SK-N-SH (cell line): ENCODE measurements around the gene ATP2B1. TPM values are rescaled to one million over a fixed set of nuclear protein-coding genes. Genes with fewer than 3 reads are reported as not detected.

Experiments used
- CTCF ChIA-PET: fragments of 300-600, 350-600 bp; formaldehyde crosslinking; extraction: SDS; loops from one replicate; lab custom pipeline; 2021; lab: Yijun Ruan, JAX
- POLR2A ChIA-PET: fragments of 350-600 bp; sonication (Branson Sonifier 250); formaldehyde crosslinking; extraction: SDS; loops from one replicate; lab custom pipeline; 2020; ENCODE audit warnings: antibody characterized with exemption, inconsistent platforms; lab: Yijun Ruan, JAX
- DNase-seq: peaks from one replicate; pipeline ENCODE4 v3.0.0; 2012
- H2AFZ ChIP-seq: fragments of 200-600 bp; sonication (generic); 2 replicates; pipeline ENCODE4 v1.8.1; 2016; ENCODE audit warnings: antibody characterized with exemption, mild to moderate bottlenecking, low read depth
- H3F3A ChIP-seq: fragments of 200-600 bp; sonication (generic); replicated peaks from 2 replicates; pipeline ENCODE3; 2016; ENCODE audit warnings: antibody characterized with exemption, mild to moderate bottlenecking; ENCODE audit not compliant: insufficient read depth
- H3K27ac ChIP-seq, 2 experiments: fragments of 200-500 bp in 1 of 2; fragments of 200-600 bp in 1 of 2; sonication (Bioruptor generic) in 1 of 2; sonication (generic), shearing (Covaris generic) in 1 of 2; 2 replicates each; pipeline versions ENCODE4 v1.5.1 to v1.6.1; 2014 to 2016; ENCODE audit warnings: low read depth in 2 of 2, inconsistent platforms in 1 of 2, low read length in 1 of 2, mild to moderate bottlenecking in 1 of 2, mixed read lengths in 1 of 2
- H3K27me3 ChIP-seq: fragments of 200-600 bp; sonication (generic), shearing (Covaris generic); 2 replicates; pipeline ENCODE4 v1.6.1; 2016; ENCODE audit warnings: mixed run types; ENCODE audit not compliant: insufficient read depth
- H3K36me3 ChIP-seq, 2 experiments: fragments of 200-500 bp in 1 of 2; fragments of 200-600 bp in 1 of 2; sonication (Bioruptor generic) in 1 of 2; sonication (generic) in 1 of 2; replicated peaks in 1 of 2; 2 replicates each; pipeline versions ENCODE3 to v1.5.1; 2014 to 2016; ENCODE audit warnings: low read length in 1 of 2, mild to moderate bottlenecking in 1 of 2; ENCODE audit not compliant: insufficient read depth in 2 of 2, control insufficient read depth in 1 of 2
- H3K4me1 ChIP-seq, 2 experiments: fragments of 200-500 bp in 1 of 2; fragments of 200-600 bp in 1 of 2; sonication (Bioruptor generic) in 1 of 2; sonication (generic), shearing (Covaris generic) in 1 of 2; 2 replicates each; pipeline versions ENCODE4 v1.5.1 to v1.6.1; 2014 to 2016; ENCODE audit warnings: low read depth in 1 of 2, low read length in 1 of 2, mixed run types in 1 of 2; ENCODE audit not compliant: insufficient read depth in 2 of 2, control insufficient read depth in 1 of 2
- H3K4me2 ChIP-seq: fragments of 200-600 bp; sonication (generic), shearing (Covaris generic); 2 replicates; pipeline ENCODE4 v1.6.1; 2017; ENCODE audit warnings: mixed run types
- H3K4me3 ChIP-seq, 2 experiments: fragments of 200-500 bp in 1 of 2; fragments of 200-600 bp in 1 of 2; sonication (Bioruptor generic) in 1 of 2; sonication (generic), shearing (Covaris generic) in 1 of 2; 2 replicates each; pipeline versions ENCODE4 v1.5.1 to v1.8.1; 2014 to 2016; ENCODE audit warnings: low read depth in 2 of 2, inconsistent platforms in 1 of 2, low read length in 1 of 2, mild to moderate bottlenecking in 1 of 2, mixed read lengths in 1 of 2, moderate library complexity in 1 of 2
- H3K79me2 ChIP-seq: fragments of 200-600 bp; sonication (generic); 2 replicates; pipeline ENCODE4 v1.8.1; 2017; ENCODE audit warnings: mild to moderate bottlenecking; ENCODE audit not compliant: insufficient read depth
- H3K9ac ChIP-seq: fragments of 200-600 bp; sonication (generic); 2 replicates; pipeline ENCODE4 v1.6.1; 2017; ENCODE audit warnings: mixed run types
- H3K9me2 ChIP-seq: fragments of 200-600 bp; sonication (generic); 2 replicates; pipeline ENCODE4 v1.6.1; 2017; ENCODE audit warnings: mixed run types
- H3K9me3 ChIP-seq: fragments of 200-600 bp; sonication (generic); 2 replicates; pipeline ENCODE4 v1.6.1; 2017; ENCODE audit warnings: mixed run types, mild to moderate bottlenecking, moderate library complexity
- H4K20me1 ChIP-seq: fragments of 200-600 bp; sonication (generic); 2 replicates; pipeline ENCODE4 v1.6.1; 2017; ENCODE audit warnings: mild to moderate bottlenecking, mixed run types; ENCODE audit not compliant: insufficient read depth
- ELF1 ChIP-seq: IDR thresholded peaks from 2 replicates; pipeline ENCODE4 v1.4.0; 2012
- EP300 ChIP-seq, 2 experiments: IDR thresholded peaks; 2 replicates each; pipeline versions ENCODE4 v1.4.0 to v1.6.1; 2012; ENCODE audit warnings: borderline replicate concordance in 1 of 2, low read depth in 1 of 2, low read length in 1 of 2
- GABPA ChIP-seq: IDR thresholded peaks from 2 replicates; pipeline ENCODE4 v1.4.0; 2012; ENCODE audit warnings: low read depth, mild to moderate bottlenecking
- IRF3 ChIP-seq: fragments of 150-350 bp; IDR thresholded peaks from 2 replicates; pipeline ENCODE4 v1.6.1; 2016; ENCODE audit warnings: mild to moderate bottlenecking, low read depth, low read length
- MEF2A ChIP-seq: IDR thresholded peaks from 2 replicates; pipeline ENCODE4 v1.4.0; 2012; ENCODE audit warnings: low read depth, borderline replicate concordance
- NFIC ChIP-seq: IDR thresholded peaks from 2 replicates; pipeline ENCODE4 v1.4.0; 2012; ENCODE audit warnings: borderline replicate concordance
- NRF1 ChIP-seq: IDR thresholded peaks from 2 replicates; pipeline ENCODE4 v1.6.1; 2012; ENCODE audit warnings: low read depth, mild to moderate bottlenecking, low read length
- RAD21 ChIP-seq: IDR thresholded peaks from 2 replicates; pipeline ENCODE4 v1.6.1; 2012; ENCODE audit warnings: mild to moderate bottlenecking, low read length
- RCOR1 ChIP-seq: fragments of 150-350 bp; IDR thresholded peaks from 2 replicates; pipeline ENCODE4 v1.6.1; 2017; ENCODE audit warnings: antibody characterized with exemption, low read length
- REST ChIP-seq: IDR thresholded peaks from 2 replicates; pipeline ENCODE4 v1.6.1; 2012; ENCODE audit warnings: mild to moderate bottlenecking, low read depth, low read length, moderate library complexity
- SIN3A ChIP-seq: IDR thresholded peaks from 2 replicates; pipeline ENCODE4 v1.6.1; 2012; ENCODE audit warnings: low read depth, mild to moderate bottlenecking, low read length, moderate library complexity, borderline replicate concordance
- TAF1 ChIP-seq: IDR thresholded peaks from 2 replicates; pipeline ENCODE4 v1.6.1; 2012; ENCODE audit warnings: low read depth, mild to moderate bottlenecking, low read length, moderate library complexity, borderline replicate concordance
- TEAD4 ChIP-seq: IDR thresholded peaks from 2 replicates; pipeline ENCODE4 v1.4.0; 2012; ENCODE audit warnings: mild to moderate bottlenecking, borderline replicate concordance; ENCODE audit not compliant: insufficient read depth
- USF2 ChIP-seq: fragments of 150-350 bp; IDR thresholded peaks from 2 replicates; pipeline ENCODE4 v1.6.1; 2017; ENCODE audit warnings: antibody characterized with exemption, low read length, low read depth, borderline replicate concordance
- ZBTB33 ChIP-seq: IDR thresholded peaks from 2 replicates; pipeline ENCODE4 v1.4.0; 2012; ENCODE audit warnings: low read depth, borderline replicate concordance
- WGBS: methylation state at CpG from one replicate; pipeline ENCODE4 v1.1.6; 2017; ENCODE audit warnings: low lambda C conversion rate; 5-methylcytosine and 5-hydroxymethylcytosine counted together
- polyA plus RNA-seq, 3 experiments: library from polyadenylated mRNA; depleted of rRNA; stranded (reverse); fragments of >200 nt; gene quantifications; 2 replicates each; pipeline ENCODE4 v1.2.3, GENCODE V29; 2012

Gene ATP2B1
- polyA plus RNA-seq, 1 of the 3 experiments (the other 2 are of a cell fraction) = 4.3 TPM

GRCh38 chr12:89731089-89731488 lies 22.5 kb upstream of the ATP2B1 start (continued):
- TF ChIP-seq TAF1 = no peak
- peak; percentile 57 for TF ChIP-seq NFIC
- 0 out of 2 replicates have a peak, but pooled peaks have one; percentile 33 for TF ChIP-seq MEF2A
- TF ChIP-seq REST = no peak

GRCh38 chr12:89729946-89730459 lies 21.4 kb upstream of the ATP2B1 start:
- 79% methylated on average over 4 of the region's 4 CpGs for WGBS
- no peaks in the 10 kb centered on the region for H3K9me2 ChIP-seq

More at GRCh38 chr12:89729946-89730459, 21.4 kb upstream of the ATP2B1 start:
- no peak overlapping the region for H2AFZ ChIP-seq
- TF ChIP-seq RAD21 (no peak), NRF1 (no peak), SIN3A (no peak), RCOR1 (no peak), IRF3 (no peak), USF2 (no peak), MEF2A (no peak), EP300 (IDR thresholded peaks at IDR 0.05; ENCODE audit: borderline replicate concordance in 1 of 2, low read depth in 1 of 2, low read length in 1 of 2) (no peak), TEAD4 (no peak), ZBTB33 (no peak), ELF1 (no peak), GABPA (no peak)
- no peak overlapping the region for H3K27ac ChIP-seq
- peaks cover 9% of the 10 kb centered on the region for H3F3A ChIP-seq
- H4K20me1 ChIP-seq = no peaks in the 10 kb centered on the region
- no peak for DNase-seq
- H3K4me1 ChIP-seq = no peaks in the 10 kb centered on the region; a peak in 1 of 4 replicates
- H3K36me3 ChIP-seq = no peaks in the 10 kb centered on the region
- H3K27me3 ChIP-seq = no peaks in the 10 kb centered on the region
- ChIA-PET POLR2A (no interaction called here), CTCF (no interaction called here)
- H3K4me3 ChIP-seq = no peak overlapping the region
- H3K4me2 ChIP-seq = no peak overlapping the region
- no peaks in the 10 kb centered on the region for H3K79me2 ChIP-seq
- 0 out of 2 replicates have a peak, but pooled peaks cover 3% of the 10 kb centered on the region for H3K9me3 ChIP-seq
- H3K9ac ChIP-seq = no peak overlapping the region
